ENCODE measurements around the gene ATP13A2. TPM values are rescaled to one million over a fixed set of nuclear protein-coding genes. Genes with fewer than 3 reads are reported as not detected.

Gene ATP13A2
- total and polyA plus RNA-seq, 10 donors: 13.7 to 83.9 (median 55.5) TPM

GRCh38 chr1:16970132-16970910 lies 41.4 kb downstream of the ATP13A2 start:
- WGBS, 5 donors: 84 to 96% (median 94%) methylated on average over 5 to 28 of the region's 28 CpGs
- TF ChIP-seq POLR2AphosphoS5 (IDR thresholded peaks at IDR 0.05) (peak in 1 of 3 donors; percentile 3), POLR2A (IDR thresholded peaks at IDR 0.05) (no peak)
- Histone ChIP-seq H3K27ac (no peak overlapping the region), H3K9me3 (no peaks in the 10 kb centered on the region), H3K4me3 (no peak overlapping the region), H3K4me1 (no peaks in the 10 kb centered on the region), H3K27me3 (replicated peaks in 1 of 7) (no peaks in the 10 kb centered on the region), H3K36me3 (peaks cover 0 to 62% (median 21%) of the 10 kb centered on the region in 6 donors)
- no peak for DNase-seq
- intact Hi-C loops (cut with DNase I; ENCODE audit: low total_unique reads): no loop called here

- no peaks in the 10 kb centered on the region for H3K4me1 ChIP-seq
- no peak overlapping the region for H3K4me3 ChIP-seq
- H3K36me3 ChIP-seq: peaks cover 0 to 69% (median 22%) of the 10 kb centered on the region in 6 donors
- WGBS, 5 donors: 91 to 98% (median 94%) methylated on average over 8 to 12 of the region's 12 CpGs
- DNase-seq: no peak
- no peak overlapping the region for H3K27ac ChIP-seq
- intact Hi-C loops (cut with DNase I; ENCODE audit: low total_unique reads): no loop called here
- H3K9me3 ChIP-seq: no peaks in the 10 kb centered on the region
- H3K27me3 ChIP-seq (replicated peaks in 1 of 7): no peaks in the 10 kb centered on the region
- no peak for TF ChIP-seq CTCF (IDR thresholded peaks at IDR 0.05 in 8 of 11, conservative IDR thresholded peaks at IDR 0.05 in 3 of 11)
Measured at GRCh38 chr1:16969651-16970050, 42.1 kb downstream of the ATP13A2 start.

- no peak overlapping the region for H3K4me3 ChIP-seq
- 88 to 97% (median 93%) methylated on average over 11 to 14 of the region's 14 CpGs for WGBS, 5 donors
- TF ChIP-seq POLR2AphosphoS5 (IDR thresholded peaks at IDR 0.05) (no peak), CTCF (IDR thresholded peaks at IDR 0.05 in 8 of 11, conservative IDR thresholded peaks at IDR 0.05 in 3 of 11) (no peak), POLR2A (IDR thresholded peaks at IDR 0.05) (no peak)
- peaks cover 0 to 73% (median 22%) of the 10 kb centered on the region in 6 donors for H3K36me3 ChIP-seq
- H3K4me1 ChIP-seq: no peaks in the 10 kb centered on the region
- H3K9me3 ChIP-seq: no peaks in the 10 kb centered on the region
- H3K27me3 ChIP-seq (replicated peaks in 1 of 7): no peaks in the 10 kb centered on the region
- no peak for DNase-seq
- intact Hi-C loops (cut with DNase I; ENCODE audit: low total_unique reads): no loop called here
- no peak overlapping the region for H3K27ac ChIP-seq
Measured at GRCh38 chr1:16969057-16969611, 42.6 kb downstream of the ATP13A2 start.

- peaks cover 0 to 73% (median 22%) of the 10 kb centered on the region in 6 donors for H3K36me3 ChIP-seq
- no peak overlapping the region for H3K4me3 ChIP-seq
- no peaks in the 10 kb centered on the region for H3K27me3 ChIP-seq (replicated peaks in 1 of 7)
- WGBS, 5 donors: 86 to 97% (median 90%) methylated on average over 2 to 3 of the region's 3 CpGs
- H3K27ac ChIP-seq: no peak overlapping the region
- no peaks in the 10 kb centered on the region for H3K4me1 ChIP-seq
- TF ChIP-seq POLR2AphosphoS5 (IDR thresholded peaks at IDR 0.05) (no peak), POLR2A (IDR thresholded peaks at IDR 0.05) (no peak), CTCF (IDR thresholded peaks at IDR 0.05 in 8 of 11, conservative IDR thresholded peaks at IDR 0.05 in 3 of 11) (no peak)
- intact Hi-C loops (cut with DNase I; ENCODE audit: low total_unique reads): no loop called here
- H3K9me3 ChIP-seq: no peaks in the 10 kb centered on the region
- DNase-seq: no peak
Measured at GRCh38 chr1:16968372-16968771, 43.4 kb downstream of the ATP13A2 start.

Measured in spleen (tissue), 11 donors.